ENCODE measurements around the gene TENM3.

Gene TENM3

GRCh38 chr4:182429896-182430295, 186.7 kb downstream of the TENM3 start:
- TF ChIP-seq CTCF (IDR thresholded peaks at IDR 0.05; ENCODE audit: low read depth, low read length): no peak
- DNase-seq (ENCODE audit: extremely low read depth, low read depth): no peak

GRCh38 chr4:182432819-182433218, 189.6 kb downstream of the TENM3 start:
- no peak for DNase-seq (ENCODE audit: extremely low read depth, low read depth)

GRCh38 chr4:182434720-182435119, 191.5 kb downstream of the TENM3 start:
- no peak for DNase-seq (ENCODE audit: extremely low read depth, low read depth)
- TF ChIP-seq CTCF (IDR thresholded peaks at IDR 0.05; ENCODE audit: low read depth, low read length): no peak

More at GRCh38 chr4:182432819-182433218, 189.6 kb downstream of the TENM3 start:
- TF ChIP-seq CTCF (IDR thresholded peaks at IDR 0.05; ENCODE audit: low read depth, low read length): no peak

- no peak for TF ChIP-seq CTCF (IDR thresholded peaks at IDR 0.05; ENCODE audit: low read depth, low read length)
- DNase-seq (ENCODE audit: extremely low read depth, low read depth): no peak
These were observed 192.2 kb downstream of the TENM3 start for GRCh38 chr4:182435401-182435800.

GRCh38 chr4:182443070-182443469, 199.9 kb downstream of the TENM3 start:
- no peak; the same call in 1 of the 2 replicates for TF ChIP-seq CTCF (IDR thresholded peaks at IDR 0.05; ENCODE audit: low read depth, low read length)
- DNase-seq (ENCODE audit: extremely low read depth, low read depth): no peak

GRCh38 chr4:182447767-182448280, 204.6 kb downstream of the TENM3 start:
- DNase-seq (ENCODE audit: extremely low read depth, low read depth): no peak
- TF ChIP-seq CTCF (IDR thresholded peaks at IDR 0.05; ENCODE audit: low read depth, low read length): no peak

GRCh38 chr4:182448281-182449151, 205.3 kb downstream of the TENM3 start:
- DNase-seq (ENCODE audit: extremely low read depth, low read depth): peak; percentile 66
- TF ChIP-seq CTCF (IDR thresholded peaks at IDR 0.05; ENCODE audit: low read depth, low read length): no peak
